HEK293T (cell line): ENCODE data around the gene CCNI2.

Source experiments
- CTCF ChIA-PET: fragments of 350-600 bp; formaldehyde crosslinking; extraction: SDS; loops from one replicate; lab custom pipeline; 2021; ENCODE audit warnings: antibody characterized with exemption, inconsistent platforms; lab: Yijun Ruan, JAX
- POLR2A ChIA-PET: fragments of 350-600 bp; formaldehyde crosslinking; extraction: SDS; loops from one replicate; lab custom pipeline; 2020; ENCODE audit warnings: antibody characterized with exemption, inconsistent platforms; lab: Yijun Ruan, JAX
- DNase-seq: peaks from one replicate; pipeline ENCODE4 v3.0.0; 2012; ENCODE audit warnings: mixed read lengths; ENCODE audit errors: extremely low spot score
- ARNT ChIP-seq: fragments of 450-650 bp; IDR thresholded peaks from 2 replicates; pipeline ENCODE4 v1.6.1; 2017; ENCODE audit warnings: mild to moderate bottlenecking
- BHLHE40 ChIP-seq: fragments of 450-650 bp; IDR thresholded peaks from 2 replicates; pipeline ENCODE4 v1.6.1; 2016; ENCODE audit warnings: mild to moderate bottlenecking, moderate library complexity, borderline replicate concordance
- CTBP1 ChIP-seq: fragments of 450-650 bp; IDR thresholded peaks from 2 replicates; pipeline ENCODE4 v1.6.1; 2016; ENCODE audit warnings: borderline replicate concordance
- ELF4 ChIP-seq: fragments of 450-650 bp; IDR thresholded peaks from 2 replicates; pipeline ENCODE4 v1.6.1; 2017; ENCODE audit warnings: antibody characterized with exemption
- FOXA1 ChIP-seq: fragments of 450-650 bp; IDR thresholded peaks from 2 replicates; pipeline ENCODE4 v1.6.1; 2016; ENCODE audit warnings: mild to moderate bottlenecking
- FOXK2 ChIP-seq: fragments of 450-650 bp; IDR thresholded peaks from 2 replicates; pipeline ENCODE4 v1.6.1; 2016; ENCODE audit warnings: mild to moderate bottlenecking
- FOXM1 ChIP-seq: fragments of 450-650 bp; IDR thresholded peaks from 2 replicates; pipeline ENCODE4 v1.6.1; 2017; ENCODE audit warnings: mild to moderate bottlenecking, borderline replicate concordance
- HDGF ChIP-seq: fragments of 450-650 bp; IDR thresholded peaks from 2 replicates; pipeline ENCODE4 v1.6.1; 2017; ENCODE audit warnings: antibody characterized with exemption, borderline replicate concordance
- L3MBTL2 ChIP-seq: fragments of 450-650 bp; conservative IDR thresholded peaks from 2 replicates; pipeline ENCODE4 v1.6.1; 2016; ENCODE audit warnings: mild to moderate bottlenecking
- LEF1 ChIP-seq: fragments of 450-650 bp; IDR thresholded peaks from 2 replicates; pipeline ENCODE4 v1.6.1; 2017; ENCODE audit warnings: mild to moderate bottlenecking, borderline replicate concordance
- NFRKB ChIP-seq: fragments of 450-650 bp; IDR thresholded peaks from 2 replicates; pipeline ENCODE4 v1.6.1; 2016; ENCODE audit warnings: mild to moderate bottlenecking, moderate library complexity
- SP1 ChIP-seq: fragments of 450-650 bp; IDR thresholded peaks from 2 replicates; pipeline ENCODE4 v1.6.1; 2017
- SUZ12 ChIP-seq: fragments of 450-650 bp; IDR thresholded peaks from 2 replicates; pipeline ENCODE4 v1.6.1; 2016; ENCODE audit warnings: mild to moderate bottlenecking
- TARDBP ChIP-seq: fragments of 450-650 bp; IDR thresholded peaks from 2 replicates; pipeline ENCODE4 v1.6.1; 2016
- ZNF384 ChIP-seq: fragments of 450-650 bp; IDR thresholded peaks from 2 replicates; pipeline ENCODE4 v1.6.1; 2016
- TF ChIP-seq, protein P1 (sequence below): fragments of 450-650 bp; IDR thresholded peaks from 2 replicates; pipeline ENCODE4 v1.6.1; 2016

The CCNI2 gene

DNA sequence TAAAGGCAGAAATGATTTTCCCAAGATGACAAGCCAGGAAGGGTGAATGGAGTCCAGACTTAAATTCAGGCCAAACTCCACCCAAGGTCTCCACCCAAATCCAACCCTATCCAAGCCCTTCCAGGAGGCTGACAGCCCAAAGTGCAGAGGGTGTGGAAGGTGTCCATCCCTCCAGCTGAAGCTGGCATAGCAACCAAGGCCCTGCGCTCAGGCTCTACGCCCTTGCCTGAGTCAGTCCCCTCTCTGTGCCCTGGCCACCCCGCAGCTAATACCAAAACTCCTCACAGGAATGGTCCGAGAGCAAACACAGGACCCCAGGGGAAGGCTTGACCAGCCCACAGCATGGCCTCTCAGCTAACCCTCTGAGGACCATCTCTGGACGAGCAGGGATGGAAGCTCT is 27.7 kb downstream of the CCNI2 start:
- no peak for DNase-seq
- ChIA-PET CTCF (no interaction called here), POLR2A (interaction anchor here (1.2 to 3.6 kb wide), 4 partner anchors 9 to 37 kb away, joined by 4 to 16 read pairs (median 8); partner anchors contain the start of genes CCNI2 and KIF3A)
- TF ChIP-seq BHLHE40: no peak
- TF ChIP-seq ELF4: no peak
- TF ChIP-seq, protein P1, sequence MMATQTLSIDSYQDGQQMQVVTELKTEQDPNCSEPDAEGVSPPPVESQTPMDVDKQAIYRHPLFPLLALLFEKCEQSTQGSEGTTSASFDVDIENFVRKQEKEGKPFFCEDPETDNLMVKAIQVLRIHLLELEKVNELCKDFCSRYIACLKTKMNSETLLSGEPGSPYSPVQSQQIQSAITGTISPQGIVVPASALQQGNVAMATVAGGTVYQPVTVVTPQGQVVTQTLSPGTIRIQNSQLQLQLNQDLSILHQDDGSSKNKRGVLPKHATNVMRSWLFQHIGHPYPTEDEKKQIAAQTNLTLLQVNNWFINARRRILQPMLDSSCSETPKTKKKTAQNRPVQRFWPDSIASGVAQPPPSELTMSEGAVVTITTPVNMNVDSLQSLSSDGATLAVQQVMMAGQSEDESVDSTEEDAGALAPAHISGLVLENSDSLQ: no peak
- no peak for TF ChIP-seq L3MBTL2
- TF ChIP-seq FOXA1: no peak
- no peak for TF ChIP-seq ZNF384
- no peak for TF ChIP-seq SUZ12

DNA sequence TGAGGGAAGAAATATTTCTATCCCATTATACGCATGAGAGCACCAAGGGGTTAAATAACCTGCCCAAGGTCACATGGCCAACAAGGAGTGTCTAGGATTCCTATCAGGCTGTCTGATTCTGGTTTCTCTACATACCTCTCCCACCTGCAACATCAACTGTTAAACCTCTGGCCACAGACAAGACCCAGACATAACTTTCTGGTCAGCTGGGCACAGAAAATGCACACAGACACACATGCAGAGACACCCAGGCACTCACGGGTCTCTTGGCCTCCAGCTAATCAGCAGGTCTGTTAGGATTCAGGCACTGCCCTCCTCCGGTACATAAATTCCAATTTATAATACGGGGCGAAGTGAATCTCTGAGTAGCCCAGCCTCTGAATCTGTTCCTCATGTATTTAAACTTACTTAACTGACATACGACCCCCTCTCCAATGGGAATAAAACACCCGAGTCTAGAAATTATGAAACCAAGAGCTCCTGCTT is 28.3 kb downstream of the CCNI2 start:
- ChIA-PET POLR2A (interaction anchor here (1.0 to 3.6 kb wide), 12 partner anchors 8 to 91 kb away, joined by 3 to 16 read pairs (median 6); partner anchors contain the start of genes CCNI2, GDF9, KIF3A and UQCRQ), CTCF (interaction anchor here (0.6 kb wide), 1 partner anchor 29 kb away, joined by 3 read pairs; no protein-coding TSS in a partner anchor)
- TF ChIP-seq TARDBP: no peak
- no peak for DNase-seq

DNA sequence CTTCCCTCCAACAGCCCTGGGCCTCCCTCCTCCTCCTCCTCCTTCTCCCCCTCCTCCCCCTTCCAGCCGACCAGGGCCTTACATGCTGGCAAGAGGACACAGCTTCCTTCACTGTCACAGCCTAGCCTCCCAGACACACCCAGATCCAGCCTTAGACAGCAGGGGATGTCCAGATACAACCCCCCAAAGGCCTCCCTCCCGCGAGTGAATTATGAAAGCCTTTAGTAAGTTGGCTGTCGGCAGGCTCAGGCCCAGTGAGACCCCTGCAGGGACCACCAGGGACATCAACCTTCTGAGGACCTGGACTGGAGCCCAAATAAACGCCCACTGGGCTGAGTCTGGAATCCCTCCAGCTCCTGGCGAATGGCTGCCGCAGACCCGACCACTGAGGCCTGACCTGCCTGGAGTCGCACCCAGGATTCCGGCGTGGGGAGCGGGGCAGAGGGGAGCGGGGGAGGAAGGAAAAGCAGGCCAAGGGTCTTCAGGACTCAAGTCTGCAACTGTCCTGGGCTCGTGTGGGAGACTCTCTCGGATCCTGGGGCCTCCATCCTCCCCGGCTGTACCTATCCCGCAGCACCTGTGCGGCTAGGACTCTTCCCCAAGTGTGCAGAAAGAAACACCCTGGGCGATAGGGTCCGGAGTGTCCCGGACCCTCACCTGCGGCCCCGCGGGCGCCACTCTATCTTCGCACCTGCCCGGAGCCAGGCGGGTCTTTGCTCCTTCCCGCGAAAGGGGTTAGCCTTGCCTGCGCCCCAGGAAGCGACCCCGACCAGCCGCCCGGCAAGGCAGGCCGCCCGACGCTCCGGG is 29.1 kb downstream of the CCNI2 start:
- TF ChIP-seq FOXM1 (no peak), SUZ12 (no peak), CTBP1 (no peak), TARDBP (no peak), SP1 (no peak), L3MBTL2 (no peak), ELF4 (no peak), BHLHE40 (no peak), LEF1 (no peak), FOXK2 (no peak), NFRKB (no peak), ARNT (no peak)
- TF ChIP-seq, protein P1: no peak
- peak; percentile 65 for DNase-seq
- POLR2A ChIA-PET: interaction anchor here (0.5 to 3.6 kb wide), 16 partner anchors 8 to 274 kb away, joined by 3 to 16 read pairs (median 5); partner anchors contain the start of genes CCNI2, GDF9, KIF3A and SHROOM1
- CTCF ChIA-PET: interaction anchor here (0.6 to 0.7 kb wide), 3 partner anchors 30 to 44 kb away, joined by 3 read pairs; no protein-coding TSS in a partner anchor

DNA sequence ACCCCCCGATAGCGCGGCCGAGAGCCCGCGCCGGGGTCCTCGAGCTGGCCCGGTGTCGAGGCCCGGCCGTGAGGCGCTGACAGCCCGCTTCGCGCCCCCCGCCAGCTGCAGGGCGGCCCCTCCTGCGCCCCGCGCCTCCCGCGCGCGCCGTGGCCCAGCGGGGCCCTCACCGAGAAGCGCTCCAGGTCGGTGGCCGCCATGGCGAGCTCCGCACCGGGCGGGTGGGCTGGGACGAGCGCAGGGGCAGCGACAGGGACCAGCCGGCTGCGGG is 29.6 kb downstream of the CCNI2 start:
- CTCF ChIA-PET: no interaction called here
- POLR2A ChIA-PET: interaction anchor here (1.0 to 3.6 kb wide), 9 partner anchors 8 to 83 kb away, joined by 3 to 16 read pairs (median 6); partner anchors contain the start of gene KIF3A
- TF ChIP-seq FOXK2: no peak
- no peak for TF ChIP-seq CTBP1
- TF ChIP-seq L3MBTL2: no peak
- TF ChIP-seq TARDBP: no peak
- no peak for DNase-seq

DNA sequence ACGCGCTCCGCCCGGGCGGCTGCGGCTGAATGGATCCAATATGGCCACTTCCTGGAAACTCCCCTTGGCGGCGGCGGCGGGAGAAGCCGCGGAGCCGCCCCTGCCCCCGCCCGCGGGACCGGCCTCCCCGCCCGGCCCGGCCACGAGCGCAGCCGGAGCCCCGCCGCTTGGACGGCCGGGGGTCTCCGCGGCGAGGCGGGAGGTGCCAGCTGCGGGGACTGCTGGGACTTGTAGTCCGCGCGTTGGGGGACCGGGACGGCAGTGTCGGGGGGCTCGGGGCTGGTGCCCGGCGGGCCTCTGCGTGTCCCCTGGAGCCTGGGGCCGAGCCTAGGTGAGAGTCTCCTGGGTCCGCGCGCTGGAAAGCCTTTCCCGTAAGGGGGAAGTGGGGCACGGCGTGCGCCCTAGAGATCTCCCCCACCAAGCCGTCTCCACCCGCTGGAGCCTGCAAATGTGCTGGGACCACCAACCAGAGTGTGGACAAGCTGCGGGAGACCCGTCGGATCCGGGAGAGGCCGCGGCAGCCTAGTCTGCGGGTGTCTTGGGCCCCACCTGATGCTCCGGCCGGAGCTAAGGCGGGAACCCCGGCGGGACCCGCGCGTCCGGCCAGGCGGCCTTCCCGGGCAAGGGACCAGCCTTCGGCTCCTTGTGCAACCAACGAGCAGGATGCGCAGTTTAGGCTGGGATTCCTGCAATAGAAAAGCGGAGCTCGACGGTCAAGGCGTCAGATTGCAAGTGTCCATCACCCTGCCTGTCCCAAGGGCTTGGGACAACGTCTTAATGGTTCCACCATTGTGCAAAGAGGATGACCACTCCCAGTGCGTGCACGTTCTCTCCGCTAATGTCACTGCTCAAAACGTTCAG is 30.2 kb downstream of the CCNI2 start, which contains the start of gene SEPTIN8:
Gene SEPTIN8 (minus strand): TSS at position 31 of the 861 bp plus-strand sequence. CDS start 102 bp downstream, outside the sequence.
- CTCF ChIA-PET: interaction anchor here (1.2 kb wide), 1 partner anchor 30 kb away, joined by 3 read pairs; no protein-coding TSS in a partner anchor
- POLR2A ChIA-PET: interaction anchor here (1.0 to 3.6 kb wide), 7 partner anchors 10 to 83 kb away, joined by 3 to 16 read pairs (median 5); partner anchors contain the start of gene KIF3A
- peak; percentile 75 for DNase-seq
- TF ChIP-seq ARNT: no peak
- TF ChIP-seq L3MBTL2: peak; percentile 50
- TF ChIP-seq CTBP1: no peak
- no peak for TF ChIP-seq ZNF384

DNA sequence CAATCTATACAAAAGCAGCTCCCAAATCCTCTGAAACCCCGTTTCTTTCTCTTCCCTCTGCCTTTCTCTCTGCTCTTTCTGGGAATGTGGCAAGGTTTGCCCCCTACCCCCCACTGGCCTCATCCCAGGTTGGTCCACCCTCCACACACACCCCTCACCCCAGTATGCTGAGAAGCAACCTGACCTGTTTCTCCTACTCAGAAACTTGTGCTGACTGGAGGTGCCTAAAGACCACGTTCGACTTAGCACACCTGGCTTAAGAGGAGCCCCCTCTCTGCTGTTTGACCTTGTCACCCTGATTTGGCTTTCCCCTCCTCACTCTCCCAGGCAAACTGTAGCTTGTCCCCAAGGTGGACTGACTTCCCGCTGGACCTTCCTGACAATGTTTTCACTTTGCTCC is 30.9 kb downstream of the CCNI2 start:
- TF ChIP-seq HDGF (no peak), ARNT (no peak)
- ChIA-PET POLR2A (interaction anchor here (1.0 to 3.6 kb wide), 4 partner anchors 9 to 41 kb away, joined by 3 to 16 read pairs (median 4); partner anchors contain the start of gene KIF3A), CTCF (interaction anchor here (1.2 kb wide), 1 partner anchor 29 kb away, joined by 3 read pairs; no protein-coding TSS in a partner anchor)
- no peak for DNase-seq
